HEK293T (cell line): ENCODE measurements around the gene ANK3.

Source experiments
- ELF4 ChIP-seq: fragments of 450-650 bp; IDR thresholded peaks from 2 replicates; pipeline ENCODE4 v1.6.1; 2017; ENCODE audit warnings: antibody characterized with exemption
- FOXA1 ChIP-seq: fragments of 450-650 bp; IDR thresholded peaks from 2 replicates; pipeline ENCODE4 v1.6.1; 2016; ENCODE audit warnings: mild to moderate bottlenecking
- FOXK2 ChIP-seq: fragments of 450-650 bp; IDR thresholded peaks from 2 replicates; pipeline ENCODE4 v1.6.1; 2016; ENCODE audit warnings: mild to moderate bottlenecking
- L3MBTL2 ChIP-seq: fragments of 450-650 bp; conservative IDR thresholded peaks from 2 replicates; pipeline ENCODE4 v1.6.1; 2016; ENCODE audit warnings: mild to moderate bottlenecking
- NFRKB ChIP-seq: fragments of 450-650 bp; IDR thresholded peaks from 2 replicates; pipeline ENCODE4 v1.6.1; 2016; ENCODE audit warnings: mild to moderate bottlenecking, moderate library complexity
- SP1 ChIP-seq: fragments of 450-650 bp; IDR thresholded peaks from 2 replicates; pipeline ENCODE4 v1.6.1; 2017
- SUZ12 ChIP-seq: fragments of 450-650 bp; IDR thresholded peaks from 2 replicates; pipeline ENCODE4 v1.6.1; 2016; ENCODE audit warnings: mild to moderate bottlenecking
- TARDBP ChIP-seq: fragments of 450-650 bp; IDR thresholded peaks from 2 replicates; pipeline ENCODE4 v1.6.1; 2016
- ZNF384 ChIP-seq: fragments of 450-650 bp; IDR thresholded peaks from 2 replicates; pipeline ENCODE4 v1.6.1; 2016

DNA sequence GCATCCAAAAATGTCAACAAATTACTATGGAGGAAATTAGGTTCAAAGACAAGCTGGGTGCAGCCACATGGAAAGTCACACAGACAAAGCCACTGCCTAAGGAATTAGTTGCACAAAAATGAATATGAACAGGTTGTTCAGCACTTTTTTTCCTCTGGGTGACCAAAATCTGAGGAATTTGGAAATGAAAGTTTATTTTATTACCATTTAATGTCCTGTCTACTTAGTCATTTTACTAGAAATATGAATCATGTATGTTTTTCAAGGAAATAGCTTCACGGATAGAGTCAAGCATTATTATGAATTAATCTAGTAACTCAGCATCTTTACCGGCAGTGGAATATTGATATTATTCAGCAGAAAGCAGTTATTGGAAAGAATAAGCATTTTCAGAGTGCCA, 106.3 kb downstream of the ANK3 start:
- no peak for TF ChIP-seq FOXK2
- TF ChIP-seq ZNF384, result no peak
- no peak for TF ChIP-seq SUZ12
- TF ChIP-seq L3MBTL2, result no peak
- TF ChIP-seq SP1, result no peak
- TF ChIP-seq TARDBP, result no peak
- TF ChIP-seq NFRKB, result no peak
- no peak for TF ChIP-seq FOXA1
- TF ChIP-seq ELF4, result no peak
